ENCODE results near the gene MAP4K4. TPM values are rescaled to one million over a fixed set of nuclear protein-coding genes. Genes with fewer than 3 reads are reported as not detected.

The MAP4K4 gene
- total and polyA plus RNA-seq, 4 donors: 19.7 to 91.7 (median 54.0) TPM

GRCh38 chr2:101775636-101776035, 78.1 kb downstream of the MAP4K4 start:
- Histone ChIP-seq H3K36me3 (ENCODE audit: control insufficient read depth in 4 of 4, insufficient read depth in 4 of 4, low read length in 4 of 4) (no peaks in the 10 kb centered on the region), H3K4me3 (no peak overlapping the region), H3K27ac (ENCODE audit: low read depth in 1 of 2, low read length in 1 of 2) (no peak overlapping the region), H3K4me1 (ENCODE audit: control insufficient read depth in 5 of 5, insufficient read depth in 5 of 5, low read length in 5 of 5) (peaks cover 13 to 67% (median 19%) of the 10 kb centered on the region in 5 donors), H3K9ac (ENCODE audit: insufficient read depth in 1 of 2, low read length in 2 of 2) (no peak overlapping the region), H3K9me3 (ENCODE audit: control insufficient read depth in 4 of 4, insufficient read depth in 3 of 4, low read length in 3 of 4) (no peaks in the 10 kb centered on the region), H3K27me3 (ENCODE audit: control insufficient read depth in 3 of 3, insufficient read depth in 3 of 3, low read length in 2 of 3) (no peaks in the 10 kb centered on the region)
- TF ChIP-seq CTCF (IDR thresholded peaks at IDR 0.05; ENCODE audit: control extremely low read depth, extremely low read depth): no peak
- ATAC-seq (ENCODE audit: insufficient read depth, low FRiP score): no peak
- 82 to 93% methylated on average over 8 of the region's 8 CpGs for WGBS, 2 donors
- no peak for DNase-seq

- Histone ChIP-seq H3K9ac (ENCODE audit: insufficient read depth in 1 of 2, low read length in 2 of 2) (no peak overlapping the region), H3K36me3 (ENCODE audit: control insufficient read depth in 4 of 4, insufficient read depth in 4 of 4, low read length in 4 of 4) (no peaks in the 10 kb centered on the region), H3K4me3 (no peak overlapping the region), H3K27me3 (ENCODE audit: control insufficient read depth in 3 of 3, insufficient read depth in 3 of 3, low read length in 2 of 3) (no peaks in the 10 kb centered on the region), H3K9me3 (ENCODE audit: control insufficient read depth in 4 of 4, insufficient read depth in 3 of 4, low read length in 3 of 4) (no peaks in the 10 kb centered on the region), H3K4me1 (ENCODE audit: control insufficient read depth in 5 of 5, insufficient read depth in 5 of 5, low read length in 5 of 5) (peaks cover 17 to 66% (median 21%) of the 10 kb centered on the region in 5 donors), H3K27ac (ENCODE audit: low read depth in 1 of 2, low read length in 1 of 2) (no peak overlapping the region)
- DNase-seq: no peak
- 74 to 78% methylated on average over 10 of the region's 10 CpGs for WGBS, 2 donors
- no peak for ATAC-seq (ENCODE audit: insufficient read depth, low FRiP score)
- TF ChIP-seq CTCF (IDR thresholded peaks at IDR 0.05; ENCODE audit: control extremely low read depth, extremely low read depth): no peak
These were observed 78.9 kb downstream of the MAP4K4 start for GRCh38 chr2:101776172-101777043.

- Histone ChIP-seq H3K4me3 (no peak overlapping the region), H3K27me3 (ENCODE audit: control insufficient read depth in 3 of 3, insufficient read depth in 3 of 3, low read length in 2 of 3) (no peaks in the 10 kb centered on the region), H3K36me3 (ENCODE audit: control insufficient read depth in 4 of 4, insufficient read depth in 4 of 4, low read length in 4 of 4) (no peaks in the 10 kb centered on the region), H3K27ac (ENCODE audit: low read depth in 1 of 2, low read length in 1 of 2) (no peak overlapping the region), H3K9ac (ENCODE audit: insufficient read depth in 1 of 2, low read length in 2 of 2) (no peak overlapping the region), H3K4me1 (ENCODE audit: control insufficient read depth in 5 of 5, insufficient read depth in 5 of 5, low read length in 5 of 5) (peaks cover 14 to 64% (median 21%) of the 10 kb centered on the region in 5 donors), H3K9me3 (ENCODE audit: control insufficient read depth in 4 of 4, insufficient read depth in 3 of 4, low read length in 3 of 4) (no peaks in the 10 kb centered on the region)
- ATAC-seq (ENCODE audit: insufficient read depth, low FRiP score) (no peak), DNase-seq (no peak)
- 97 to 98% methylated on average over 11 of the region's 11 CpGs for WGBS, 2 donors
- no peak for TF ChIP-seq CTCF (IDR thresholded peaks at IDR 0.05; ENCODE audit: control extremely low read depth, extremely low read depth)
These were observed 79.8 kb downstream of the MAP4K4 start for GRCh38 chr2:101777337-101777736.

Data from lung (tissue), 12 donors.